GM18870 (cell line): Measurements from ENCODE around the gene CFAP74.

Experiments
- ATAC-seq: cut with Tn5 transposase; IDR thresholded peaks from one replicate; pipeline ENCODE4 v1.9.1; 2021; ENCODE audit warnings: moderate library complexity; ENCODE audit not compliant: unreplicated experiment

Gene CFAP74

DNA sequence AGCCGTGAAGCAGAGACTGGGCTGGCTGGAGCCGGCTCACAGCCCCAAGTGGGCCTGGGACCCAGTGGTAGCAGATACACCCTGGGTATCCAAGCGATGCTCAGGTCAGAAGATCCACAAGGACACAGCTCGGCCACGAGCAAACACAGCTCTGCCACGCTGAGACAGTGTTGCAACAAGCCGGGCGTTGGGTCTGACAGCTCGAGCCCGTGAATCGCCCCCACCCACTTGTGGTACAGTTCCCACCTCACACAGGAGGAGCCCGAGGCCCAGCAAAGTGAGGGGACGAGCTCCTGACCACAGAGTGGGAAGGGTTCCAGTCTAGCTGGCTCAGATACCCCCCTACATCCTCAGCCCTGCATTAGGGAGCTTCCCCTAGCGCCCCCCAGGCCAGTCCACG, 37.7 kb upstream of the CFAP74 start:
- ATAC-seq: no peak

DNA sequence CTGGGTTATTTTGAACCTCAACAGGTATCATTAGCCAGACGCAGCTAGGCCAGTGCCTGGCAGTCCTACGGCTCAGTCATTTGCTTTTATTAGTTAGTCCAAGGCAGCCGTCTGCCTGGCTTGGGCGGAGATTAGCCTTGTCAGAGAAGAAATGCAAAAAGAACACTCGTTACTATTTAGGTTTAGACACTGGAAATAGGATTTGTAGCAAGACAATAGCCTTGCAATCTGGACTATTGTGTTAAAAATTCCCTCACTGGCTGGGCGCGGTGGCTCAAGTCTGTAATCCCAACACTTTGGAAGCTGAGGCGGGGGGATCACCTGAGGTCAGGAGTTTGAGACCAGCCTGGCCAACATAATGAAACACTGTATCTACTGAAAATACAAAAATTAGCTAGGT, 35.7 kb upstream of the CFAP74 start:
- ATAC-seq: no peak

GRCh38 chr1:2038229-2038628, 34.6 kb upstream of the CFAP74 start:
- no peak for ATAC-seq

GRCh38 chr1:2037314-2037979, 33.9 kb upstream of the CFAP74 start:
- no peak for ATAC-seq

DNA sequence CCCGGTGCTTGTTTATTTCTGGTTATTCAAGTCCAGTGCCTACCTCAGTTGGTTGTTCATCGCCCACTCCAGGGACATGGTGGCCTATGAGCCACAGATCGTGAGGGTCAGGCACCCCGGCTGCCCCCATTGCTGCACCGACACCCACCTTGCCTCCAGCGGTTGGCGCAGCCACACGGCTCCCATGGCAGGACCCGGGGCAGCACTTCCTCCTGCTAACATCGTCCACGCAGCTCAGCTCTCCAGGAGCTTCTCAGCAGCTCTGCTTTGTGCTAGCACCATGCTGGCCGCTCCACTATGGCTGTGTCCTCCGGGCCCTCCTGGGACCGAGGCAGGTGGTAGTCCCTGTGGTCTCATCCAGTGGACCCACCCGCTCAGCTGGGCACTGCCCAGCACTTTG, 32.7 kb upstream of the CFAP74 start:
- no peak for ATAC-seq

DNA sequence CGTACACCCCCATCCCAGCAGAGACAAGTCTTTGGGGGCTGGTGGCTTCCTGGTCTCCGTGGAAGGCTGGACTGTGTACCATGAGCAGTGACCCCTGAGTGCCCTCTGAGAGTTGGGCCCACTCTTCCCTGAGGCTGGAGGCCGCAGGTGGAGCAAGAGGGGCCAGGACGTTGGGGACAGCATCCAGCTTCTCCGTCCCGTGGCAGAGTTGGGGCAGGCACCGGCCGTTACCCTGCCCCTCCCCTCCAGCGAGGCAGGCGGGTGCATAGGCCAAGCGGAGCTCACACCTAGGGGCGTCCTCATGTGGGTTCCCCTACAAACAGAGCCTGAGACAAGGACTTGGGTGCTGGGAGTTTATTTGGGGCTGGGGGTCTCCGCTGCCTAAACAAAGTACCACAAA, 29.6 kb upstream of the CFAP74 start:
- no peak for ATAC-seq

DNA sequence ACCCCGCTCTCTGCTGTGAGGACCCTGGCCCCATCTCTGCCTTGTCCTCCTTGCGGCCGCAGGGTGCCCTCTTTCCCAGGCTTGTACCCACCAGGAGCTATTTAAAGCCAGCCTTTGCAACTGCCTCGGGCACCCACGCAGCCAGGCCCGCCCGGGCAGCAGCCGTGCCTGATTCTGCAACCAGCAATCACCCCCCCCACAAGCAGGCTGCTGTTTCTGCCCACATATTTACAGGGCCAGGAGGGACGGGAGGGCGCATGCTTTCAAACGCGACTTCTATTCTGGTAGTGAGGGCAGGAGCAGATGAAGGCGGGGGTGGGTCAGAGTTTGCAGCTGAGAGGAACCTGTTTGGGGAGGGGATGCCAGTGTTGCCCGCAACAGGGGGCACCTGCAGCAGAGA, 29.2 kb upstream of the CFAP74 start:
- ATAC-seq: no peak

DNA sequence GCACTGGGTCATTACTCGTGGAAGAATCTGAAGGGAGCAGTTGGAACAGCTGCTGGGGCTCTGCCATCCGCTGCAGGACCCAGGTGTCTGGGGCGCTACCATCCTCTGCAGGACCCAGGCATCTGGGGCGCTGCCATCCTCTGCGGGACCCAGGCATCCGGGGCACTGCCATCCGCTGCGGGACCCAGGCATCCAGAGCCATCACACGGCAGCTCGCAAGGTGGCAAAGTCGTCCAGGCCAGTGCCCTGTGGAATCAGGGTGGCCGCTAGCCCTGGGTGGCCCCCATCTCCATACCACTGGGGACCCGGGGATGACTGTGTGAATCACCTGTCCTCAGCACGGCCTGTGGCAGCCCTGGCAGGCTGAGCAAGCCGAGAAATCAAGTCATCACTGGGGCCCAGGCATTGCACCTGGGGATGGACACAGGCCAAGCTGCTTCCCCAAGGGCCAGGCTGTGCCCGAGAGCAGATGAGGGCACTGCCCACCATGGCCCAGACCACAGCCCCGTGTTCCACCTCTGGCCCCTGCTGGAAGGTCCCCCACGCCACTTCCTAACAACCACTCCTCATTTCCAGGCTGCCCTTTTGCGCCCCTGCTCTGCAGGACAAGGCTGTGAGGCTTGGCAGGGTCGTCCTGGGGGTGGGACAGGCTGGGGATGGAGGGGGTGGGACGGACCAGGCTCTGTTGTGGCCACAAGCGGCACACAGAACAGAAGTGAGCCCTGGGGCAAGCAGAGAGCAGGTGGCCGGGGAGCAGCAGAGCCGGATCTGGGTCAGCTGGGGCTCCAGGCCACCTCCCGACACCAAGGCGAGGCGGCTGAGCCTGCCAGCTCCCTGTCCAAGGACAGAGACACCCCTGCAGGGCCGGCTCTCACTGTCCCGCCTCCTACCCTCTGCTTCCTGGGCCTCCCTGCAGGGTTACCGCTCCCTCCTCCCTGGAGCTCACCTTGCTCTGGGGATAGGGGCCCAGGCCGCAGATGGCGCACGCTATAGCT, 28.3 kb upstream of the CFAP74 start:
- ATAC-seq: no peak

DNA sequence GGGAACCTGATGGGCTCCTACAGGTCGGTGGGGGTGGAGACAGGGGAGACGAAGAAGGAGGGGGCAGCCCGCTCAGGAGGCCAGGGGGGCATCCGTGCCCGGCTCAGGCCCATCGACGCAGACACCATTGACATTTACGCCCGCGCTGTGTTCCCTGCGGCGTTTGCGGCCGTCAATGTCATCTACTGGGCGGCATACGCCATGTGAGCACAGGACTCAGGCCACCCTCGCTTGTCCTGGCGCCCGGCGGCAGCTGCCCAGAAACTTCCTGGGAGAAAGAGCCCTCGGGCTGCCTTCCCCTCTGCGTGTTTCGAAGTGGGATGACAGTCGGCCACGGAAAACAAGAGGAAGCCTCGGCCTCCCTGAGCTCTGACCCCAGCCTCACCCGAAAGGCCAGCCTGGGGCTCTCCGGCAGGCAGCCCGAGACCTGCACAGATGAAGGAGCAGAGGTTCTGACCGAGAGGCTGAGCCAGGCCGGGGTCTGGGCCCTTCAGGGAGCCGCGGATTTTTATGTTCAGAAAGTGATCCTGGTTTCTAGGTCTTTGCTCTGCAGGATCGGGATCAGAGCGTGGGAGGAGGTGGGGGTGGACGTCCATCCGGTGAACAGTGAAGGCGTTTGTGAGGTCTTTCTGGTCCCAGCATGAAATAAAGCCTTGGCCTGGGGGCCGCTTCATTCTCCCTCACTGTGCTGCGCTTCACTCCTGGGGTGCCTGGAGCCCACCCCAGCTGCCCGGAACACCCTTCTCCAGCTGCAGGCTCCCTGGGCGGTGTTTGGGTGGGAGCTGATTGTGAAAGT, 26.7 kb upstream of the CFAP74 start:
- no peak for ATAC-seq

- ATAC-seq: no peak
These were observed 26.0 kb upstream of the CFAP74 start for GRCh38 chr1:2029561-2029960.

GRCh38 chr1:2028870-2029560, 25.4 kb upstream of the CFAP74 start:
- no peak for ATAC-seq

DNA sequence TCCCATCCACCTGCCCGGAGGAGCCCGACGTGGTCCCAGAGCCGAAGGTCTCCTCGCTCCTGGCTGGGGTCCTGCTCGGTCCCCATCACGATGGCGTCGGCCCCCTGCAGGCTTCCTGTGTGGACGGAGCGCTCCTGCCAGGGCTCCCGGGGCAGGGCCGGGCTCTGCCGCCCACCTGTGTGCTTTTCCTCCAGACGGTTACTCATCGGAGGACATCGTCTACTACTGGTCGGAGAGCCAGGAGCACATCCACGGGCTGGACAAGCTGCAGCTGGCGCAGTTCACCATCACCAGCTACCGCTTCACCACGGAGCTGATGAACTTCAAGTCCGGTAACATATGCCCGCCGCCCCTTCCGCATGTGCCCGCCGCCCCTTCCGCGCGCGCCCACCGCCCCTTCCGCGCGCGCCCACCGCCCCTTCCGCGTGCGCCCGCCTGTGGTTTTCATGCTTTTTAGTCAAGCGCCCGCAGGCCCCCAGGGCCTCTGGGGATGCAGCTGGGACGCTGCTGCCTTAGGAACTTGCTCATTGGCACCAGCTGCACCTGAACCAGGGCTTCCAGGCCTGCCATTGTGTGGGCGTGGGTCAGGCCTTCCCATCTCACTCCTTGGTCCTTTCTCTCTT, 24.5 kb upstream of the CFAP74 start:
- no peak for ATAC-seq

- ATAC-seq: no peak
These were observed 21.9 kb upstream of the CFAP74 start for GRCh38 chr1:2025491-2025981.

- no peak for ATAC-seq
These were observed 21.3 kb upstream of the CFAP74 start for GRCh38 chr1:2024887-2025286.

DNA sequence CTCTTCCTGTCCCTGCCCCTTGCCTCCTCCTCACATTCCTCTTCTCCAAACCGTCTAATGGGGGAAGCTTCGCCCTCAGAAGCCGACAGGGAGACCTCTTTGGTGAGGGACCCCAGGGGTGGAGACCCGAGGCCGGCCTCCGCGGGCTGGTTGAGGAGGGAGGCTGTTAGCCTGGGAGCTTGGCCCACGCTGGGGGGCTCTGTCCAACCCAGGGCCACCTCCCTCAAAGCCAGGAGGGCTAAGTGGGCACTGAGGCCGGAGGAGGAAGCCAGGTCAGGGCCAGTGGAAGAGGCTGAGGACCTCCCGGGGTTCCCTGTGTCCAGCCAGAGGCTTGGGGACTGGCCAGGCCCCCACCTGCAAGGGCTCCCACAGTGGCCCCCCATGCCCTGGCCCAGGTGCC, 20.9 kb upstream of the CFAP74 start:
- ATAC-seq: no peak

- ATAC-seq: no peak
These were observed 19.6 kb upstream of the CFAP74 start for GRCh38 chr1:2023187-2023586.

DNA sequence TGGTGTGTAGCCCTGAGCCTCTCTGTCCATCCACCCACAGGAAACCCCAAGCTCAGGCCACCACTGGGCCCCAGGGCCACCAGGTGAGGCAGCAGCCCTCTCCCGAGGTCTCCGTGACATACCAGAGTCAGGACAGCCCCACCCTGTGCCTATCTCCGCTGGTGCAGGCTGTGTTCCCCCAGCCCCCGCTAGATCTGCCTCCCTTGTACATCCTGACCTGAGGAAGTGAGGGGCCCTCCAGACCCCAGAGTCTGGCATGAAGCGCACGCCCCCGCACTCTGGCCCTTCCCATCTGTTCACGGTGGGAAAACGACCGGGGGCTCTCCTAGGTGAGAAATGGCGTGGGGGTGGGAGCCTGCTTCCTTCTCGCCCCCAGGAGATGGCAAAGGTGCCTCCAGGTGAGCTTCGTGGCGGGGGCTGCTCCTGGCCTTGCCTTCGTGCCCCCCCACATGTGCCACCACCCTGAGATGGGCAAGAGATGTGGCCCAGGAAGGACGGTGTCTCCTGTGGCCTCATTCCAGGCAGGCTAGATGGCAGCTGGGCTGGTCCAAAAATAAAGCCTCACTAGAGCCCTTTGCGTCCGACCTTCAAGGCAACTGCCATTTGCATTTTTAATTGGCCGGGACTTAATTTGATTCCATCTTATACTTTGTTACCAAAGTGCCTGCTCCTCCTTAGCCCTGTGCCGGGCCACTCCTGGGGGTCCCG, 18.6 kb upstream of the CFAP74 start:
- no peak for ATAC-seq

DNA sequence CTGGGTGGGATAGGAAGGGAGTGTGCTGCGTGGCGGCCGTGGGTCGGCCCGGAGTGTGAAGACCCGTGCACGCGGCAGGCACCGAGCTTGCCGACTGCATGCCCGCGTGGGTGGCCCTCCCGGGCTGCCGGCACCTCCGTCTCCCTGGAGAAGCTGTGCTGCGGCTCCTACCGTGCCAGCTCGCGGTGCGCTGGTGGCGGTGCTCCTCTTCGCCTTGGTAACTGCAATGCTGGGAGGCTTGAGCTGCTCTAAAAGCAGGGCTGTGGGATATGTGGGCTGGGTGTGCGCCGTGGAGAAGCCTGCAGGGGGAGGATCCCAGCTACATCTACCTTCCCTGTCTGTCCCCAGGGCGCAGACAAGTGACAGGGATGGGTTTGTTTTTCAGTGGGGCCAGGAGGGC, 18.0 kb upstream of the CFAP74 start:
- no peak for ATAC-seq

- ATAC-seq: no peak
These were observed 16.7 kb upstream of the CFAP74 start for GRCh38 chr1:2020310-2020655.
